Activated naive CD8-positive, alpha-beta T cell treated with anti-CD3 and anti-CD28 coated beads, Interleukin-2, amount 50 U/mL, for 24 hours (primary cell): Measurements from ENCODE around the gene TRIM39.
"Not testable (repeated sequence)": the region's sequence is repeated elsewhere in the genome, so short reads cannot be mapped to it uniquely, and the experiment has no call there.

Experiments used
- ATAC-seq: fragments of 150-1000 bp; cut with Tn5 transposase; one replicate; pipeline ENCODE4 v1.10.0; 2021
- DNase-seq: peaks from one replicate; pipeline ENCODE4 v3.0.0; 2021
- H3K27ac Mint-ChIP-seq: one replicate; pipeline ENCODE4 v1.8.0; 2021; ENCODE audit warnings: mild to moderate bottlenecking, mixed read lengths
- H3K27me3 Mint-ChIP-seq: one replicate; pipeline ENCODE4 v1.8.0; 2021; ENCODE audit warnings: mixed read lengths
- H3K36me3 Mint-ChIP-seq: one replicate; pipeline ENCODE4 v1.8.0; 2021; ENCODE audit warnings: low read depth, mixed read lengths
- H3K4me1 Mint-ChIP-seq: one replicate; pipeline ENCODE4 v1.8.0; 2021; ENCODE audit warnings: mixed read lengths
- H3K4me3 Mint-ChIP-seq: one replicate; pipeline ENCODE4 v1.8.0; 2021; ENCODE audit warnings: mild to moderate bottlenecking, moderate library complexity, mixed read lengths
- H3K9me3 Mint-ChIP-seq: one replicate; pipeline ENCODE4 v1.8.0; 2021; ENCODE audit warnings: mixed read lengths

The TRIM39 gene

GRCh38 chr6:30326526-30327231 lies at the start of gene TRIM39:
TSS of gene TRIM39 (plus strand) at chr6:30326927. CDS start at chr6:30329318, 2,391 bp downstream.
- Mint-ChIP-seq H3K27ac (peak within 1 kb of the TSS; percentile 97), H3K9me3 (no peaks in the 10 kb centered on the region), H3K4me1 (peaks cover 58% of the 10 kb centered on the region)

GRCh38 chr6:30280988-30281387 lies 45.7 kb upstream of the TRIM39 start:
- not testable (repeated sequence) for ATAC-seq, H3K4me3 Mint-ChIP-seq, H3K27me3 Mint-ChIP-seq, H3K4me1 Mint-ChIP-seq, H3K27ac Mint-ChIP-seq, DNase-seq
- peaks cover 28% of the 10 kb centered on the region for H3K36me3 Mint-ChIP-seq
- H3K9me3 Mint-ChIP-seq, result peaks cover 61% of the 10 kb centered on the region

More at GRCh38 chr6:30326526-30327231, at the start of gene TRIM39:
- no peaks in the 10 kb centered on the region for H3K27me3 Mint-ChIP-seq
- H3K36me3 Mint-ChIP-seq, result peaks cover 50% of the 10 kb centered on the region
- ATAC-seq, result peak; percentile 65
- DNase-seq, result peak; percentile 87
- H3K4me3 Mint-ChIP-seq, result peak within 1 kb of the TSS; percentile 97

- DNase-seq (no peak), ATAC-seq (no peak)
- Mint-ChIP-seq H3K27ac (no peak overlapping the region), H3K4me3 (no peak overlapping the region), H3K36me3 (peaks cover 28% of the 10 kb centered on the region), H3K9me3 (peaks cover 68% of the 10 kb centered on the region), H3K4me1 (no peaks in the 10 kb centered on the region), H3K27me3 (peaks cover 2% of the 10 kb centered on the region)
These were observed 44.2 kb upstream of the TRIM39 start for GRCh38 chr6:30282522-30282921.

- Mint-ChIP-seq H3K27me3 (no peaks in the 10 kb centered on the region), H3K4me1 (no peaks in the 10 kb centered on the region), H3K27ac (no peak overlapping the region), H3K4me3 (no peak overlapping the region), H3K9me3 (peaks cover 74% of the 10 kb centered on the region), H3K36me3 (peaks cover 35% of the 10 kb centered on the region)
- no peak for DNase-seq
- no peak for ATAC-seq
These were observed 43.0 kb upstream of the TRIM39 start for GRCh38 chr6:30283761-30284160.

GRCh38 chr6:30287139-30287538 lies 39.6 kb upstream of the TRIM39 start:
- H3K27ac Mint-ChIP-seq, result no peak overlapping the region
- DNase-seq (no peak), ATAC-seq (no peak)
- H3K36me3 Mint-ChIP-seq, result peaks cover 49% of the 10 kb centered on the region
- peaks cover 60% of the 10 kb centered on the region for H3K9me3 Mint-ChIP-seq
- H3K4me3 Mint-ChIP-seq, result no peak overlapping the region
- H3K4me1 Mint-ChIP-seq, result no peaks in the 10 kb centered on the region
- no peaks in the 10 kb centered on the region for H3K27me3 Mint-ChIP-seq

- DNase-seq (no peak), ATAC-seq (no peak)
- Mint-ChIP-seq H3K36me3 (peaks cover 42% of the 10 kb centered on the region), H3K27me3 (no peaks in the 10 kb centered on the region), H3K9me3 (peaks cover 19% of the 10 kb centered on the region), H3K4me3 (no peak overlapping the region), H3K27ac (peak overlapping the region; percentile 21), H3K4me1 (no peaks in the 10 kb centered on the region)
These were observed 30.9 kb upstream of the TRIM39 start for GRCh38 chr6:30295837-30296236.

GRCh38 chr6:30304002-30304401 lies 22.7 kb upstream of the TRIM39 start:
- Mint-ChIP-seq H3K27ac (no peak overlapping the region), H3K27me3 (no peaks in the 10 kb centered on the region), H3K4me3 (no peak overlapping the region), H3K36me3 (peaks cover 76% of the 10 kb centered on the region), H3K4me1 (peaks cover 27% of the 10 kb centered on the region), H3K9me3 (peaks cover 22% of the 10 kb centered on the region)
- no peak for ATAC-seq
- DNase-seq, result no peak

GRCh38 chr6:30311101-30311500 lies 15.6 kb upstream of the TRIM39 start:
- H3K9me3 Mint-ChIP-seq, result no peaks in the 10 kb centered on the region
- no peaks in the 10 kb centered on the region for H3K27me3 Mint-ChIP-seq
- H3K27ac Mint-ChIP-seq, result no peak overlapping the region
- peaks cover 70% of the 10 kb centered on the region for H3K36me3 Mint-ChIP-seq
- H3K4me1 Mint-ChIP-seq, result peaks cover 13% of the 10 kb centered on the region
- ATAC-seq (no peak), DNase-seq (no peak)
- H3K4me3 Mint-ChIP-seq, result no peak overlapping the region

GRCh38 chr6:30311671-30312070 lies 15.1 kb upstream of the TRIM39 start:
- Mint-ChIP-seq H3K27me3 (no peaks in the 10 kb centered on the region), H3K9me3 (no peaks in the 10 kb centered on the region), H3K4me1 (peaks cover 17% of the 10 kb centered on the region), H3K4me3 (no peak overlapping the region), H3K27ac (no peak overlapping the region), H3K36me3 (peaks cover 71% of the 10 kb centered on the region)
- DNase-seq (no peak), ATAC-seq (no peak)

- no peaks in the 10 kb centered on the region for H3K9me3 Mint-ChIP-seq
- no peak overlapping the region for H3K27ac Mint-ChIP-seq
- DNase-seq (no peak), ATAC-seq (no peak)
- H3K36me3 Mint-ChIP-seq, result peaks cover 70% of the 10 kb centered on the region
- peaks cover 17% of the 10 kb centered on the region for H3K4me1 Mint-ChIP-seq
- no peaks in the 10 kb centered on the region for H3K27me3 Mint-ChIP-seq
- no peak overlapping the region for H3K4me3 Mint-ChIP-seq
These were observed 14.5 kb upstream of the TRIM39 start for GRCh38 chr6:30312266-30312665.

- Mint-ChIP-seq H3K9me3 (no peaks in the 10 kb centered on the region), H3K27me3 (no peaks in the 10 kb centered on the region), H3K27ac (no peak overlapping the region), H3K4me1 (peaks cover 22% of the 10 kb centered on the region), H3K4me3 (no peak overlapping the region), H3K36me3 (peaks cover 72% of the 10 kb centered on the region)
- no peak for ATAC-seq
- DNase-seq, result no peak
These were observed 13.9 kb upstream of the TRIM39 start for GRCh38 chr6:30312676-30313321.

GRCh38 chr6:30315156-30315555 lies 11.6 kb upstream of the TRIM39 start:
- DNase-seq (no peak), ATAC-seq (no peak)
- Mint-ChIP-seq H3K27me3 (no peaks in the 10 kb centered on the region), H3K36me3 (peaks cover 69% of the 10 kb centered on the region), H3K4me3 (no peak overlapping the region), H3K9me3 (no peaks in the 10 kb centered on the region), H3K4me1 (peaks cover 36% of the 10 kb centered on the region), H3K27ac (no peak overlapping the region)

GRCh38 chr6:30317913-30318589 lies 8.7 kb upstream of the TRIM39 start:
- Mint-ChIP-seq H3K4me3 (peak overlapping the region; percentile 3), H3K9me3 (no peaks in the 10 kb centered on the region), H3K36me3 (peaks cover 71% of the 10 kb centered on the region), H3K27me3 (no peaks in the 10 kb centered on the region), H3K4me1 (peaks cover 57% of the 10 kb centered on the region), H3K27ac (peak overlapping the region; percentile 7)
- ATAC-seq (no peak), DNase-seq (no peak)

GRCh38 chr6:30319146-30319835 lies 7.4 kb upstream of the TRIM39 start:
- Mint-ChIP-seq H3K9me3 (no peaks in the 10 kb centered on the region), H3K4me3 (no peak overlapping the region), H3K4me1 (peaks cover 69% of the 10 kb centered on the region), H3K27ac (peak overlapping the region; percentile 18), H3K27me3 (no peaks in the 10 kb centered on the region), H3K36me3 (peaks cover 62% of the 10 kb centered on the region)
- DNase-seq (no peak), ATAC-seq (no peak)
